WTC11 (cell line): ENCODE data around the gene UPF3B. TPM values are rescaled to one million over a fixed set of nuclear protein-coding genes. Genes with fewer than 3 reads are reported as not detected.

Source experiments
- ATAC-seq: fragments of 200-7000 bp; cut with Tn5 transposase; 2 replicates; pipeline ENCODE4 v1.10.0; 2021; ENCODE audit warnings: mild to moderate bottlenecking, moderate library complexity
- Bru-seq: library from RNA; stranded (reverse); fragments of 400-500 nt; gene quantifications from one replicate; lab custom pipeline; 2021; lab: Mats Ljungman, UMichigan
- CTCF ChIA-PET: fragments of 300-600 bp; sonication (Branson Sonifier 250); formaldehyde crosslinking; loops from one replicate; lab custom pipeline; 2021; ENCODE audit warnings: antibody characterized with exemption; lab: Charles Lee
- POLR2A ChIA-PET: fragments of 350-600 bp; sonication (Branson Sonifier 250); formaldehyde crosslinking; loops from one replicate; lab custom pipeline; 2021; ENCODE audit warnings: antibody characterized with exemption; lab: Charles Lee
- DNase-seq: peaks from one replicate; pipeline ENCODE4 v3.0.0; 2021; ENCODE audit warnings: low spot score
- H3K27ac Mint-ChIP-seq: 2 replicates; pipeline ENCODE4 v1.8.0; 2021; ENCODE audit warnings: mixed read lengths
- H3K27me3 Mint-ChIP-seq: 2 replicates; pipeline ENCODE4 v1.8.0; 2021; ENCODE audit warnings: low read depth, mild to moderate bottlenecking, moderate library complexity, mixed read lengths
- H3K36me3 Mint-ChIP-seq: 2 replicates; pipeline ENCODE4 v1.8.0; 2021; ENCODE audit warnings: mixed read lengths
- H3K4me1 Mint-ChIP-seq: 2 replicates; pipeline ENCODE4 v1.8.0; 2022; ENCODE audit warnings: mixed read lengths
- H3K4me3 Mint-ChIP-seq: 2 replicates; pipeline ENCODE4 v1.8.0; 2021; ENCODE audit warnings: mild to moderate bottlenecking, moderate library complexity, mixed read lengths
- H3K9me3 Mint-ChIP-seq: 2 replicates; pipeline ENCODE4 v1.8.0; 2021; ENCODE audit warnings: mixed read lengths
- CBFB ChIP-seq: sonication (generic); formaldehyde crosslinking; IDR thresholded peaks from 2 replicates; pipeline ENCODE4 v1.8.1; 2022; ENCODE audit warnings: mild to moderate bottlenecking, low read depth, missing genetic modification reagents
- EMX1 ChIP-seq: fragments of 250-450 bp; sonication (Bioruptor Pico); IDR thresholded peaks from 2 replicates; pipeline ENCODE4 v1.8.0; 2021; ENCODE audit warnings: mild to moderate bottlenecking
- FOXK1 ChIP-seq: sonication (generic); formaldehyde crosslinking; IDR thresholded peaks from 2 replicates; pipeline ENCODE4 v1.8.0; 2022; ENCODE audit warnings: mild to moderate bottlenecking, moderate library complexity, missing genetic modification reagents
- NFATC4 ChIP-seq: fragments of 250-450 bp; sonication (Bioruptor Pico); IDR thresholded peaks from 2 replicates; pipeline ENCODE4 v1.9.0; 2021; ENCODE audit warnings: mild to moderate bottlenecking
- TCF7 ChIP-seq: sonication (generic); formaldehyde crosslinking; IDR thresholded peaks from 2 replicates; pipeline ENCODE4 v1.8.0; 2022; ENCODE audit warnings: mild to moderate bottlenecking, low read depth, missing genetic modification reagents, moderate library complexity
- USF2 ChIP-seq: sonication (generic); formaldehyde crosslinking; IDR thresholded peaks from 2 replicates; pipeline ENCODE4 v1.8.1; 2023; ENCODE audit warnings: mild to moderate bottlenecking, missing genetic modification reagents, moderate library complexity
- ZNF138 ChIP-seq: sonication (generic); formaldehyde crosslinking; conservative IDR thresholded peaks from 2 replicates; pipeline ENCODE4 v1.8.1; 2022; ENCODE audit warnings: mild to moderate bottlenecking, moderate library complexity, missing genetic modification reagents
- ZNF396 ChIP-seq: fragments of 250-450 bp; sonication (Bioruptor Pico); IDR thresholded peaks from 2 replicates; pipeline ENCODE4 v1.8.0; 2021; ENCODE audit warnings: mild to moderate bottlenecking, moderate library complexity, borderline replicate concordance
- ZNF512 ChIP-seq: sonication (generic); formaldehyde crosslinking; IDR thresholded peaks from 2 replicates; pipeline ENCODE4 v1.8.1; 2022; ENCODE audit warnings: missing genetic modification reagents, borderline replicate concordance
- long read RNA-seq, 3 experiments: library from RNA in 1 of 3; library from capped mRNA in 1 of 3; library from polyadenylated mRNA in 1 of 3; unstranded in 2 of 3; stranded (forward) in 1 of 3; transcript quantifications; one replicate each; pipeline ENCODE4 v2.0.0, GENCODE V29; 2021
- total RNA-seq: library from RNA; stranded (reverse); gene quantifications from 3 replicates; pipeline ENCODE4 v1.2.3, GENCODE V29; 2021
- TF ChIP-seq, protein P1 (sequence below): sonication (generic); formaldehyde crosslinking; IDR thresholded peaks from 2 replicates; pipeline ENCODE4 v1.8.0; 2022; ENCODE audit warnings: mild to moderate bottlenecking, missing genetic modification reagents
- TF ChIP-seq, protein P2 (sequence below): sonication (generic); formaldehyde crosslinking; IDR thresholded peaks from 2 replicates; pipeline ENCODE4 v1.8.0; 2022; ENCODE audit warnings: missing genetic modification reagents
- TF ChIP-seq, protein P3 (sequence below): fragments of 250-450 bp; sonication (Bioruptor Pico); IDR thresholded peaks from 2 replicates; pipeline ENCODE4 v2.1.2; 2022; ENCODE audit warnings: mild to moderate bottlenecking, moderate library complexity
- TF ChIP-seq, protein P4 (sequence below): sonication (generic); formaldehyde crosslinking; IDR thresholded peaks from 2 replicates; pipeline ENCODE4 v1.8.1; 2023; ENCODE audit warnings: mild to moderate bottlenecking, missing genetic modification reagents, moderate library complexity

The UPF3B gene
- total RNA-seq (19.2 to 23.1 TPM (median 23.0 TPM) in 3 replicates), Bru-seq, nascent RNA (percentile 89 among the genes with signal in this experiment)
- long read RNA-seq, experiment 1, transcript UPF3B-201 (11 exons, 2,378 nt) = minor isoform, 29 of 179 reads
- long read RNA-seq, experiment 1, transcript UPF3B-202 (10 exons, 2,335 nt) = major isoform, 110 of 179 reads
- long read RNA-seq, experiment 1, partial matches to known transcripts = 17 of 179 reads
- long read RNA-seq, experiment 1, other reads (novel, unspliced or antisense) = 23 of 179 reads
- long read RNA-seq, experiment 2, transcript UPF3B-202 (10 exons, 2,335 nt) = major isoform, 9 of 41 reads
- long read RNA-seq, experiment 2, partial matches to known transcripts = 22 of 41 reads
- long read RNA-seq, experiment 2, other reads (novel, unspliced or antisense) = 8 of 41 reads
- long read RNA-seq, experiment 3, transcript UPF3B-202 (10 exons, 2,335 nt) = major isoform, 36 of 103 reads
- long read RNA-seq, experiment 3, transcript UPF3B-201 (11 exons, 2,378 nt) = minor isoform, 12 of 103 reads
- long read RNA-seq, experiment 3, partial matches to known transcripts = 19 of 103 reads
- long read RNA-seq, experiment 3, other reads (novel, unspliced or antisense) = 36 of 103 reads

DNA sequence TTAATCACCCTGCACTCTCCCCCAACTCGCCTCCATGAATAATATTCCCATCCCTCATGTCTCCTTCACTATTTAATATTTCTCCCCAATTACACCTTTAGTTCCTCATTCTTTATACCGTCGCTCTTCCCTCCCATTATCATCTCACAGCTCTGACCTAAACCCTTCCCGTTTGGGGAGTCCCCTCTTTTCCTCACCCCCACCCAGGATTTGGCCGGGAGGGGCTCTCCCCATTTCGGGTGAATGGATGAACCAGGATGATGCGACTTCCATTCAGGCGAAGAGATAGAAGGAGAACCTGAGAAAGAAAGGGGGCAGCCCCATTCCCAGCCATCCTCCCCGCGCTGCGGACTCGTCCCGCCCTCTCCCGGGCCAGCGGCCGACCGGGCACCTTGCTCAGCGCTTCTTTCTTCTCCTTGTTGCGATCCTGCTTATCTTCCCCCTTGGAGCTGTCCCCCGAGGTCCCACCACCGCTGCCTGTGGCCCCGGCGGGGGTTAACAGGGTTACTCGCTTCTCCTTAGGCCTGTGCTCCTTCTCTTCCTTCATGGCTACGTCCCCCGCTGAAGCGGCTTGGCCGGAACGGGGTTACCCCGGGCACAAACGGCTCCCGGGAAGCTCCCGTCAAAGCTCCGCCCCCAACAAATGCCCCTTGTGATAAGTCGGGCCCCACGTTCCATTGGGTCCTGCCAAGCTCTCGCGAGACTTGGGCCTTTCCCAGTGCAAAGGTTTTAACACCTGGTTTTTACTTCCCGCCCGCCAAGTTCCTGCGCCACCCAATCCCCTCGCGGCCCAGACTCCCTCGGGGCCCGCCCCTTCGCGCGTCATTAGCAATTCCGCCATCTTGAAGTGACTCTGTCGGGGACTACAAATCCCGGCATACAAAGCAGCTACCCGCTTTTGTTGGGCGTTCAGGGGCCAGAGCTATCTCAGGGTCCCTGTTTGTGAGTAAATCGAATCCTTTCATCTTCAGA is at the start of gene UPF3B:
Gene UPF3B, minus strand, starts transcription at position 582 of the 972 bp plus-strand sequence. Its CDS starts 35 bp downstream, at position 547.
- H3K4me3 Mint-ChIP-seq = peak within 1 kb of the TSS; percentile 90
- peaks cover 27% of the 10 kb centered on the region for H3K36me3 Mint-ChIP-seq
- ATAC-seq = peak; percentile 97

GRCh38 chrX:119900976-119901375 is 48.2 kb upstream of the UPF3B start:
- peaks cover 2% of the 10 kb centered on the region for H3K4me1 Mint-ChIP-seq
- no peaks in the 10 kb centered on the region for H3K27me3 Mint-ChIP-seq
- no peaks in the 10 kb centered on the region for H3K36me3 Mint-ChIP-seq
- H3K4me3 Mint-ChIP-seq = no peak overlapping the region
- TF ChIP-seq ZNF396 (CRISPR knock-in tag) = no peak
- no peak for TF ChIP-seq ZNF512 (CRISPR knock-in tag)
- TF ChIP-seq CBFB (CRISPR knock-in tag) = no peak
- TF ChIP-seq EMX1 (CRISPR knock-in tag) = no peak
- TF ChIP-seq, protein P1, sequence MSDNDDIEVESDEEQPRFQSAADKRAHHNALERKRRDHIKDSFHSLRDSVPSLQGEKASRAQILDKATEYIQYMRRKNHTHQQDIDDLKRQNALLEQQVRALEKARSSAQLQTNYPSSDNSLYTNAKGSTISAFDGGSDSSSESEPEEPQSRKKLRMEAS (CRISPR knock-in tag) = no peak
- TF ChIP-seq, protein P2, sequence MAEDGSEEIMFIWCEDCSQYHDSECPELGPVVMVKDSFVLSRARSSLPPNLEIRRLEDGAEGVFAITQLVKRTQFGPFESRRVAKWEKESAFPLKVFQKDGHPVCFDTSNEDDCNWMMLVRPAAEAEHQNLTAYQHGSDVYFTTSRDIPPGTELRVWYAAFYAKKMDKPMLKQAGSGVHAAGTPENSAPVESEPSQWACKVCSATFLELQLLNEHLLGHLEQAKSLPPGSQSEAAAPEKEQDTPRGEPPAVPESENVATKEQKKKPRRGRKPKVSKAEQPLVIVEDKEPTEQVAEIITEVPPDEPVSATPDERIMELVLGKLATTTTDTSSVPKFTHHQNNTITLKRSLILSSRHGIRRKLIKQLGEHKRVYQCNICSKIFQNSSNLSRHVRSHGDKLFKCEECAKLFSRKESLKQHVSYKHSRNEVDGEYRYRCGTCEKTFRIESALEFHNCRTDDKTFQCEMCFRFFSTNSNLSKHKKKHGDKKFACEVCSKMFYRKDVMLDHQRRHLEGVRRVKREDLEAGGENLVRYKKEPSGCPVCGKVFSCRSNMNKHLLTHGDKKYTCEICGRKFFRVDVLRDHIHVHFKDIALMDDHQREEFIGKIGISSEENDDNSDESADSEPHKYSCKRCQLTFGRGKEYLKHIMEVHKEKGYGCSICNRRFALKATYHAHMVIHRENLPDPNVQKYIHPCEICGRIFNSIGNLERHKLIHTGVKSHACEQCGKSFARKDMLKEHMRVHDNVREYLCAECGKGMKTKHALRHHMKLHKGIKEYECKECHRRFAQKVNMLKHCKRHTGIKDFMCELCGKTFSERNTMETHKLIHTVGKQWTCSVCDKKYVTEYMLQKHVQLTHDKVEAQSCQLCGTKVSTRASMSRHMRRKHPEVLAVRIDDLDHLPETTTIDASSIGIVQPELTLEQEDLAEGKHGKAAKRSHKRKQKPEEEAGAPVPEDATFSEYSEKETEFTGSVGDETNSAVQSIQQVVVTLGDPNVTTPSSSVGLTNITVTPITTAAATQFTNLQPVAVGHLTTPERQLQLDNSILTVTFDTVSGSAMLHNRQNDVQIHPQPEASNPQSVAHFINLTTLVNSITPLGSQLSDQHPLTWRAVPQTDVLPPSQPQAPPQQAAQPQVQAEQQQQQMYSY (CRISPR knock-in tag) = no peak
- no peak for TF ChIP-seq NFATC4 (CRISPR knock-in tag)
- no peak for TF ChIP-seq ZNF138 (CRISPR knock-in tag)
- TF ChIP-seq, protein P3, sequence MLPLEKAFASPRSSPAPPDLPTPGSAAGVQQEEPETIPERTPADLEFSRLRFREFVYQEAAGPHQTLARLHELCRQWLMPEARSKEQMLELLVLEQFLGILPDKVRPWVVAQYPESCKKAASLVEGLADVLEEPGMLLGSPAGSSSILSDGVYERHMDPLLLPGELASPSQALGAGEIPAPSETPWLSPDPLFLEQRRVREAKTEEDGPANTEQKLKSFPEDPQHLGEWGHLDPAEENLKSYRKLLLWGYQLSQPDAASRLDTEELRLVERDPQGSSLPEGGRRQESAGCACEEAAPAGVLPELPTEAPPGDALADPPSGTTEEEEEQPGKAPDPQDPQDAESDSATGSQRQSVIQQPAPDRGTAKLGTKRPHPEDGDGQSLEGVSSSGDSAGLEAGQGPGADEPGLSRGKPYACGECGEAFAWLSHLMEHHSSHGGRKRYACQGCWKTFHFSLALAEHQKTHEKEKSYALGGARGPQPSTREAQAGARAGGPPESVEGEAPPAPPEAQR (CRISPR knock-in tag) = no peak
- POLR2A ChIA-PET = no interaction called here
- DNase-seq = no peak
- H3K9me3 Mint-ChIP-seq = no peaks in the 10 kb centered on the region
- no peak for ATAC-seq
- CTCF ChIA-PET = no interaction called here
- H3K27ac Mint-ChIP-seq = no peak overlapping the region

More for the DNA sequence above, at the start of gene UPF3B:
- Mint-ChIP-seq H3K4me1 (0 out of 2 replicates have a peak, but pooled peaks cover 4% of the 10 kb centered on the region), H3K27me3 (no peaks in the 10 kb centered on the region; the same call in 1 of the 2 replicates), H3K9me3 (no peaks in the 10 kb centered on the region), H3K27ac (peak within 1 kb of the TSS; percentile 97)
- DNase-seq = peak; percentile 95
- ChIA-PET CTCF (interaction anchor here (0.5 to 1.9 kb wide), 8 partner anchors 17 to 243 kb away, joined by 3 to 14 read pairs (median 4); partner anchors contain the start of gene SOWAHD), POLR2A (interaction anchor here (0.6 to 1.8 kb wide), 7 partner anchors 16 to 86 kb away, joined by 3 to 15 read pairs (median 4); partner anchors contain the start of genes AKAP14, RNF113A and RPL39)
- peak; percentile 40; the same call in 1 of the 2 replicates for TF ChIP-seq FOXK1
- no peak for TF ChIP-seq TCF7
- TF ChIP-seq, protein P1 (CRISPR knock-in tag) = peak; percentile 62
- 0 out of 2 replicates have a peak, but pooled peaks have one; percentile 18 for TF ChIP-seq USF2 (CRISPR knock-in tag)
- TF ChIP-seq, protein P4, sequence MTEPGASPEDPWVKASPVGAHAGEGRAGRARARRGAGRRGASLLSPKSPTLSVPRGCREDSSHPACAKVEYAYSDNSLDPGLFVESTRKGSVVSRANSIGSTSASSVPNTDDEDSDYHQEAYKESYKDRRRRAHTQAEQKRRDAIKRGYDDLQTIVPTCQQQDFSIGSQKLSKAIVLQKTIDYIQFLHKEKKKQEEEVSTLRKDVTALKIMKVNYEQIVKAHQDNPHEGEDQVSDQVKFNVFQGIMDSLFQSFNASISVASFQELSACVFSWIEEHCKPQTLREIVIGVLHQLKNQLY = no peak
